ENCODE measurements around the gene CACNA1H.

GRCh38 chr16:1177750-1178149 is 24.8 kb downstream of the CACNA1H start:
- TF ChIP-seq, protein P1, sequence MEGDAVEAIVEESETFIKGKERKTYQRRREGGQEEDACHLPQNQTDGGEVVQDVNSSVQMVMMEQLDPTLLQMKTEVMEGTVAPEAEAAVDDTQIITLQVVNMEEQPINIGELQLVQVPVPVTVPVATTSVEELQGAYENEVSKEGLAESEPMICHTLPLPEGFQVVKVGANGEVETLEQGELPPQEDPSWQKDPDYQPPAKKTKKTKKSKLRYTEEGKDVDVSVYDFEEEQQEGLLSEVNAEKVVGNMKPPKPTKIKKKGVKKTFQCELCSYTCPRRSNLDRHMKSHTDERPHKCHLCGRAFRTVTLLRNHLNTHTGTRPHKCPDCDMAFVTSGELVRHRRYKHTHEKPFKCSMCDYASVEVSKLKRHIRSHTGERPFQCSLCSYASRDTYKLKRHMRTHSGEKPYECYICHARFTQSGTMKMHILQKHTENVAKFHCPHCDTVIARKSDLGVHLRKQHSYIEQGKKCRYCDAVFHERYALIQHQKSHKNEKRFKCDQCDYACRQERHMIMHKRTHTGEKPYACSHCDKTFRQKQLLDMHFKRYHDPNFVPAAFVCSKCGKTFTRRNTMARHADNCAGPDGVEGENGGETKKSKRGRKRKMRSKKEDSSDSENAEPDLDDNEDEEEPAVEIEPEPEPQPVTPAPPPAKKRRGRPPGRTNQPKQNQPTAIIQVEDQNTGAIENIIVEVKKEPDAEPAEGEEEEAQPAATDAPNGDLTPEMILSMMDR (IDR thresholded peaks at IDR 0.05; ENCODE audit: low read depth, low read length): no peak
- TF ChIP-seq, protein P2, sequence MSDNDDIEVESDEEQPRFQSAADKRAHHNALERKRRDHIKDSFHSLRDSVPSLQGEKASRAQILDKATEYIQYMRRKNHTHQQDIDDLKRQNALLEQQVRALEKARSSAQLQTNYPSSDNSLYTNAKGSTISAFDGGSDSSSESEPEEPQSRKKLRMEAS (IDR thresholded peaks at IDR 0.05; ENCODE audit: low read depth, low read length): no peak
- no peak for TF ChIP-seq POLR2A (IDR thresholded peaks at IDR 0.05; ENCODE audit: extremely low read depth, insufficient read length)
- no peak for TF ChIP-seq MYC (IDR thresholded peaks at IDR 0.05; ENCODE audit: low read depth, low read length)
